Esophagus squamous epithelium (tissue), 4 donors: ENCODE results near the gene PSME2.

Experiments
- CTCF ChIP-seq, 6 experiments: fragments of 450-650 bp in 4 of 6; fragments of 200-600 bp in 2 of 6; sonication (generic) in 2 of 6; IDR thresholded peaks; one replicate each; pipeline ENCODE4 v1.5.1; 2016 to 2019; ENCODE audit warnings: antibody characterized with exemption in 6 of 6, mild to moderate bottlenecking in 4 of 6, moderate library complexity in 4 of 6
- POLR2A ChIP-seq, 4 donors: fragments of 450-650 bp; IDR thresholded peaks; one replicate each; pipeline ENCODE4 v1.6.1; 2017; ENCODE audit warnings: antibody characterized with exemption in 4 of 4, mild to moderate bottlenecking in 4 of 4, moderate library complexity in 3 of 4

- peak in 2 of 4 donors; percentile 27 to 36 for TF ChIP-seq POLR2A (IDR thresholded peaks at IDR 0.05)
- no peak for TF ChIP-seq CTCF (IDR thresholded peaks at IDR 0.05)
Observed at GRCh38 chr14:24146453-24146977, at the start of gene PSME2.
